HUES64 (cell line): ENCODE measurements around the gene INTS2.
"Not testable (repeated sequence)": the region's sequence is repeated elsewhere in the genome, so short reads cannot be mapped to it uniquely, and the experiment has no call there.

Source experiments
- H3K27ac ChIP-seq: 2 replicates; pipeline ENCODE4 v1.7.0; 2013; ENCODE audit warnings: low read depth, low read length, inconsistent platforms
- H3K27me3 ChIP-seq: 2 replicates; pipeline ENCODE4 v1.6.1; 2013; ENCODE audit warnings: mild to moderate bottlenecking, low read length; ENCODE audit not compliant: insufficient read depth
- H3K36me3 ChIP-seq: 2 replicates; pipeline ENCODE4 v1.6.1; 2013; ENCODE audit warnings: mild to moderate bottlenecking, low read length; ENCODE audit not compliant: insufficient read depth
- H3K4me1 ChIP-seq: 2 replicates; pipeline ENCODE4 v1.6.1; 2013; ENCODE audit warnings: mild to moderate bottlenecking, low read length, moderate library complexity; ENCODE audit not compliant: insufficient read depth
- H3K4me3 ChIP-seq: 2 replicates; pipeline ENCODE4 v1.5.1; 2013; ENCODE audit warnings: mild to moderate bottlenecking, low read length, moderate library complexity
- H3K9ac ChIP-seq: 2 replicates; pipeline ENCODE4 v1.6.1; 2013; ENCODE audit warnings: mild to moderate bottlenecking, low read depth, low read length
- H3K9me3 ChIP-seq: 2 replicates; pipeline ENCODE4 v1.6.1; 2013; ENCODE audit warnings: low read depth, low read length; ENCODE audit not compliant: insufficient read depth
- WGBS: fragments of 150-250, 120-280 bp; methylation state at CpG from one replicate; pipeline ENCODE4 v1.1.7; 2013; ENCODE audit warnings: missing lambda C conversion rate; 5-methylcytosine and 5-hydroxymethylcytosine counted together

Gene INTS2

DNA sequence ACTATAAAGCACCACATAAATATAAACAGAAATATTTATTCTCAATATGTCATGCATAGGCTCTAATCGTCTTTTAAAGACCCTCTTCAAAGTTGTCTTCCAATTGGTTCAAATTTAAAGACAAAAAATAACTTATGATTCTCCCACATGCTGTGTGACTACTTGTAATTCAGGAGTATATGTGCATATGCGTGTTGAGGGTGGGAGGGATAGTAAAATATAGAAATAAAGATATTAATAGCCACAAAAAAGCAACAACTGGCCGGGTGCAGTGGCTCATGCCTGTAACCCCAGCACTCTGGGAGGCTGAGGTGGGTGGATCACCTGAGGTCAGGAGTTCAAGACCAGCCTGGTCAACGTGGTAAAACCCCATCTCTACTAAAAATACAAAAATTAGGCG lies 33.5 kb downstream of the INTS2 start:
- not testable (repeated sequence) for H3K4me1 ChIP-seq
- 85% methylated on average over 5 of the region's 5 CpGs for WGBS
- H3K36me3 ChIP-seq: peaks cover 71% of the 10 kb centered on the region

DNA sequence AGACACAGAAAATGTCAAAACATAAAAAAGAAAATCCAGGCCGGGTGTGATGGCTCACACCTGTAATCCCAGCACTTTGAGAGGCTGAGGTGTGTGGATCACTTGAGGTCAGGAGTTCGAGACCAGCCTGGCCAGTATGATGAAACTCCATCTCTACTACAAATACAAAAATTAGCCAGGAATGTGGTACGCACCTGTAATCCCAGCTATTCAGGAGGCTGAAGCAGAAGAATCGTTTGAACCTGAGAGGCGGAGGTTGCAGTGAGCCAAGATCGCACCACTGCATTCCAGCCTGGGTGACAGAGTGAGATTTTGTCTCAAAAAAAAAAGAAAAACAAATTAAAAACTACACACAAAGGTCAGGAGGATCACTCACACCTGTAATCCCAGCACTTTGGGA lies 40.0 kb downstream of the INTS2 start:
- not testable (repeated sequence) for H3K9ac ChIP-seq, H3K4me3 ChIP-seq, H3K4me1 ChIP-seq, H3K27ac ChIP-seq, H3K27me3 ChIP-seq, H3K9me3 ChIP-seq
- peaks cover 70% of the 10 kb centered on the region for H3K36me3 ChIP-seq
- WGBS: 93% methylated on average over 6 of the region's 6 CpGs

More for the DNA sequence above, 33.5 kb downstream of the INTS2 start:
- H3K27ac ChIP-seq, H3K9ac ChIP-seq, H3K4me3 ChIP-seq, H3K9me3 ChIP-seq, H3K27me3 ChIP-seq: not testable (repeated sequence)

DNA sequence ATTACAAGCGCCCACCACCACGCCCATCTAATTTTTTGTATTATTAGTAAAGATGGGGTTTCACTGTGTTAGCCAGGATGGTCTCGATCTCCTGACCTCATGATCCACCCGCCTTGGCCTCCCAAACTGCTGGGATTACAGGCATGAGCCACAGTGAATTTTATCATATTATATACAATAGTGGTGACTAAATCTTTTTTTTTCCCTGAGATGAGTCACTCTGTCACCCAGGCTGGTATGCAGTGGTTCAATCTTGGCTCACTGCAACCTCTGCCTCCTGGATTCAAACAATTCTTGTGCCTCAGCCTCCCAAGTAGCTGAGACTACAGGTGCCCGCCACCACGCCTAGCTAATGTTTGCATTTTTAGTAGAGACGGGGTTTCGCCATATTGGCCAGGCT lies 41.9 kb downstream of the INTS2 start:
- H3K9ac ChIP-seq, H3K9me3 ChIP-seq, H3K4me1 ChIP-seq, H3K27ac ChIP-seq, H3K27me3 ChIP-seq, H3K4me3 ChIP-seq: not testable (repeated sequence)
- peaks cover 70% of the 10 kb centered on the region for H3K36me3 ChIP-seq
- WGBS: 98% methylated on average over 7 of the region's 8 CpGs

DNA sequence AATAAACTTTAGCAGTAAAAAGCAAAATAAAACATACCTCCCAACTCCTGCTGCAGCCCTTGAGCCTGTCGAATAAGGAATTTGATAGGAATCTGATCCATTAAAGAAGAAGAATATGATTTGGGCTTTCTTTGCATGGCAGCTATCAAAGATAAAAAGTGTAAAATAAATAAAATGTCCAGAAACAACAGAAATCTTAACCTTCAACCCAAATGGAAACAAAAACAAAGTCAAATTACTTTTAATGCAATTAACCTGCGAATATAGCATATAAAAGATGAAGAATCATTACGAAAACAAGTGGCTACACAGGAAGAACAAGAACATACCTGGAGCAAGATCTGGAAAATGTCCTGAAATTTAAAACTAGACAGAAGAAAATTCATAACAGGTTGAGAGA lies 42.9 kb downstream of the INTS2 start:
- no peaks in the 10 kb centered on the region for H3K9me3 ChIP-seq
- H3K4me3 ChIP-seq: no peak overlapping the region
- H3K27ac ChIP-seq: no peak overlapping the region
- H3K27me3 ChIP-seq: no peaks in the 10 kb centered on the region
- 98% methylated on average over 3 of the region's 3 CpGs for WGBS
- no peak overlapping the region for H3K9ac ChIP-seq
- no peaks in the 10 kb centered on the region for H3K4me1 ChIP-seq
- peaks cover 74% of the 10 kb centered on the region for H3K36me3 ChIP-seq

DNA sequence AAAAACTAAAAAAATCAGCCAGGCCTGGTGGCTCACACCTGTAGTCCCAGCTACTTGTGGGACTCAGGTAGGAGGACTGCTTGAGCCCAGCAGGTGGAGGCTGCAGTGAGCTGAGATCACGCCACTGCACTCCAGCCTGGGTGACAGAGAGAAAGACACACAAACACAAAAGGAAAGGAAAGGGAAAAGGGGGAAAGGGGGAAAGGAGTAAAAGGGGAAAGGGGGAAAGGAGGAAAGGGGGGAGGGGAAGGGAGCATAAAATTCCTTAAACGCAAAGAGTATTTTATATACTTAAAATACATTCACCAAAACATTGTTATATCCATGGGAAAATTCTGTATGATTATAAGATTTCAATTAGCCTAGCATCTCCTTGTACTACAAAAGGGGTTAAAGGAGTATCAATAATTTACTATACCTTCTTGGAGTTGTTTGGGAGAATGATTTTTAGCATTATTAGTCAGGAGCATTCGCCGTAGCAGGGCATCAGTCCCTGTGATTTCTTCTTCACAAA lies 47.1 kb downstream of the INTS2 start:
- no peaks in the 10 kb centered on the region for H3K9me3 ChIP-seq
- H3K4me1 ChIP-seq: no peaks in the 10 kb centered on the region
- H3K36me3 ChIP-seq: peaks cover 83% of the 10 kb centered on the region
- no peak overlapping the region for H3K27ac ChIP-seq
- H3K4me3 ChIP-seq: no peak overlapping the region
- no peaks in the 10 kb centered on the region for H3K27me3 ChIP-seq
- WGBS: 94% methylated on average over 1 of the region's 4 CpGs
- H3K9ac ChIP-seq: no peak overlapping the region

DNA sequence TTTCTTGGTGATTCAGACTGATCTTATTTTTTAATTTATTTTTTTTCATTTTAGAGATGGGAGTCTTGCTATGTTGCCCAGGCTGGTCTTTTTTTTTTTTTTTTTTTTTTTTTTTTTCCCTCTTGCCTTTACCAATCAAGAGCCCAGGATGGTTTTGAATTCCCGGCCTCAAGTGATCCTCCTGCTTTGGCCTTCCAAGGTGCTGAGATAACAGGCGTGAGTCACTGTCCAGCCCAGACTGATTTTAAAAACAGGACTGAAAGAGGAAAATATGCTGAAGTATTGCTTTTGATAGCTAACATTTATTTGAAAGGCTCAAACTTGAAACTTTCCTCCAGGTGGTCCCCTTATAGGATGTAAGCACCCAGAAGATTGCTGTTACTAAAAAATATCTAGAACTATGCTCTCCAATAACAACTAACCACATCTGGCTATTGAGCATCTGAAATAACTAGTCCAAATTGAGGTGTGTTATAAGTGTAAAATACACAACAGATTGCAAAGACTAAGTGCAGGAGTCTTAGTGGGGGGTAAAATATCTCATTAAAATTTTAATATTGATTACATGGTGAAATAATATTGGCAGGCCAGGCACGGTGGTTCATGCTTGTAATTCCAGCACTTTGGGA lies 48.7 kb downstream of the INTS2 start:
- Histone ChIP-seq H3K27ac (no peak overlapping the region), H3K4me1 (no peaks in the 10 kb centered on the region), H3K27me3 (no peaks in the 10 kb centered on the region), H3K4me3 (no peak overlapping the region), H3K9me3 (no peaks in the 10 kb centered on the region), H3K9ac (no peak overlapping the region), H3K36me3 (peaks cover 88% of the 10 kb centered on the region)
- WGBS: 98% methylated on average over 3 of the region's 3 CpGs

DNA sequence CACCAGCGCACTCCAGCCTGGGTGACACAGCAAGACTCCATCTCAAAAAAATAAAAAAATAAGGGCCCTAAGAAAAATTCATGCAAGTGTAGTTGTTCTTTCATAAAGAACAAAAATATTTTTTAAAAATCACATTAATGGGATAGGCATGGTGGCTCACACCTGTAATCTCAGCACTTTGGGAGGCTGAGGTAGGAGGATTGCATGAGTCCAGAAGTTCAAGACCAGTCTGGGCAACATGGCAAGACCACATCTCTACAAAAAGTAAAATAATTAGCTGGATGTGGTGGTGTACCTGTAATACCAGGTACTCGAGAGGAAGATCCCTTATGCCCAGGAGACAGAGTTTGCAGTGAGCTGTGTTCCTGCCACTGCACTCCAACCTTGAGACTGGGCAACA lies 49.3 kb downstream of the INTS2 start:
- WGBS: 87% methylated on average over 2 of the region's 2 CpGs
- no peaks in the 10 kb centered on the region for H3K9me3 ChIP-seq
- H3K36me3 ChIP-seq: peaks cover 82% of the 10 kb centered on the region

DNA sequence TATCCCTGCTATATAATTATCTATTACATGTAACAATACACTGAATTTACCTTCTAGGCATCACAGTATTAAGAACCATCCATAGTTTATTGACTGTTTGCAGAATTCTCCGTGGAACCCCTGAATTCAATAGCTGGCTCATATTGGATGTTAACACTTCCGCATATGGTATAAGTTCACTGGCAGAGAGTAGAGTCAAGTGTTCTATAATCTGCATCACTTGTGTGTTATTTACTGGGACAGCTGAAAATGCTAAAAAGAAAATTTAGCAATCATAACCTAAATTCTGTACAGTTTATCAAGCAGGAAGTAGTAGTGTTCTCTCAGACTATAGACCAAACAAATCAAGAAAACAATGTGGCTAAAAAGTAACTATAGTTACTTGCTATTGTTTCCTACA lies 49.9 kb downstream of the INTS2 start:
- Histone ChIP-seq H3K27ac (no peak overlapping the region), H3K4me1 (no peaks in the 10 kb centered on the region), H3K9me3 (no peaks in the 10 kb centered on the region), H3K36me3 (peaks cover 76% of the 10 kb centered on the region), H3K27me3 (no peaks in the 10 kb centered on the region), H3K4me3 (no peak overlapping the region), H3K9ac (no peak overlapping the region)
- WGBS: 95% methylated on average over 2 of the region's 2 CpGs

More for the DNA sequence above, 49.3 kb downstream of the INTS2 start:
- no peaks in the 10 kb centered on the region for H3K27me3 ChIP-seq
- H3K27ac ChIP-seq: no peak overlapping the region
- no peak overlapping the region for H3K9ac ChIP-seq
- no peak overlapping the region for H3K4me3 ChIP-seq
- H3K4me1 ChIP-seq: no peaks in the 10 kb centered on the region

DNA sequence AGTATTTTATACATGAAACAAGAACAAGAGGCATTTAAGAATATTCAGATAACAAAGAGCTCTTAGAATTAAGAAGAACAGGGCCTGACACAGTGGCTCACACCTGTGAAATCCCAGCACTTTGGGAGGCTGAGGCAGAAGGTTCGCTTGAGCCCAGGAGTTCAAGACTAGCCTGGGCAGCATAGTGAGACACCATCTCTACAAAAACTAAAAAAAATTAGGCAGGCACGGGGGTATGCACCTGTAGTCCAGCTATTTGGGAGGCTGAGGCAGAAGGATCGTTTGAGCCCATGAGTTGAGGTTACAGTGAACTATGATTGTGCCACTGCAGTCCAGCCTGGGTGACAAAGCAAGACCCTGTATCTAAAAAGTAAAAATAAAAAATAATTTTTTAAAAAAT lies 52.0 kb downstream of the INTS2 start:
- peaks cover 76% of the 10 kb centered on the region for H3K36me3 ChIP-seq
- no peaks in the 10 kb centered on the region for H3K9me3 ChIP-seq
- WGBS: 89% methylated on average over 3 of the region's 3 CpGs
- no peak overlapping the region for H3K27ac ChIP-seq
- no peak overlapping the region for H3K9ac ChIP-seq
- H3K27me3 ChIP-seq: no peaks in the 10 kb centered on the region
- H3K4me3 ChIP-seq: no peak overlapping the region
- no peaks in the 10 kb centered on the region for H3K4me1 ChIP-seq

DNA sequence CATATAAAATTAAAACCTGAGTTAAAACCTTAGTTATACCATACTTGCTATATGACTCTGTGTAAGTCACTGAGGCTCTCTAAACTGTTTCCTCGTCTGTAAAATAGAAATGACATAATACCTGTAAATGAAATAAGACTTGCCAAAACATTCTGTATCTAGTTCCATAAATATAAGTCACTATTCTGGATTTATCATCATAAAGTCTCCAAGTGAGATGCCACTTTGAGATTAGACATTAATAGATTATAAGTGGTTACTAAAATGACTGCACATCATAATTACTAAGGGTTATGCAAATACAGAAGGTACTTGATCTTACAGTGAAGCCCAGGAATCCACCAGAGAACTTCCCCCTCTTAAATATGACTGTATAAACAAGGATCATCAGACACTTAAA lies 52.5 kb downstream of the INTS2 start:
- Histone ChIP-seq H3K4me1 (no peaks in the 10 kb centered on the region), H3K4me3 (no peak overlapping the region), H3K9ac (no peak overlapping the region), H3K36me3 (peaks cover 76% of the 10 kb centered on the region), H3K27ac (no peak overlapping the region), H3K27me3 (no peaks in the 10 kb centered on the region), H3K9me3 (no peaks in the 10 kb centered on the region)
- no CpG with 5 or more reads among the region's 1 CpG for WGBS

DNA sequence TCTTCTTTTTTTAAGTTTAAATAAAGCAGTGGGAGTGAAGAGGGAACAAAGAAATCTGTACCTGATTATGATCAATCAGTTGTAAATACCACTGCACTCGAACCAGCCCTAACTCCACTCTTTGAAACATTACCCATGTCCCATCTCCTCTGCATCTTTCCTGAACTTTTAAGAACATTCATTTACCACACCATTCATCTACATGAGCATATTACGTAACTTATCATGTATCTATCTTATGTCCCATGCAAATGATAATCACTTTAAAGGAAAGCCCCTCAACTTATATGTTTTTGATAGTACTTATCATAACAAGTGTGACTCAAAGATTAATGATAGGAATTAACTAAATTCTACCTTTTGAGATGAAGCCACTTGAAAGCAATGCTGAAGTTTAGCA lies 53.7 kb downstream of the INTS2 start:
- WGBS: 95% methylated on average over 2 of the region's 2 CpGs
- Histone ChIP-seq H3K4me3 (no peak overlapping the region), H3K36me3 (peaks cover 82% of the 10 kb centered on the region), H3K9ac (no peak overlapping the region), H3K27ac (no peak overlapping the region), H3K9me3 (no peaks in the 10 kb centered on the region), H3K27me3 (no peaks in the 10 kb centered on the region), H3K4me1 (no peaks in the 10 kb centered on the region)

DNA sequence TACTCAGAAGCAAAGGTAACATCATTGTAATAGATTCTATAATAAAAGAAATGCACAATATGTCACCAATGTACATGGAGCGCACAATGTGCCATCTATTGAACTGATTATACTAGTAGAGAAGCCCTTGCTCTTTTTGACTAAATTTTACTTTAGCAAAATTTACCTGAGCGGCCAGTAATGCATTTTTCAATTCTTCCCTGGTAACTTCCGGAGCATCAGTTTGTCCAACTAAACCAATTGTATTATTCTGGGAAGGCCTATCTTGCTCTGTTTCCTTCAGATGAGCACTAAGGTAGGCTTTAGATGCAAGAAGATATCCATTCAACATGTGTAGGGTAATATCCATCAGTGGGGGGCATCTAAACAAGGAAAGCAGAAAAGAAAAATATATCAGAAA lies 55.7 kb downstream of the INTS2 start:
- WGBS: 94% methylated on average over 3 of the region's 3 CpGs
- no peak overlapping the region for H3K9ac ChIP-seq
- no peaks in the 10 kb centered on the region for H3K27me3 ChIP-seq
- no peak overlapping the region for H3K4me3 ChIP-seq
- peaks cover 84% of the 10 kb centered on the region for H3K36me3 ChIP-seq
- no peak overlapping the region for H3K27ac ChIP-seq
- H3K9me3 ChIP-seq: no peaks in the 10 kb centered on the region
- no peaks in the 10 kb centered on the region for H3K4me1 ChIP-seq
